Measurements from ENCODE around the gene FERMT3. TPM values are rescaled to one million over a fixed set of nuclear protein-coding genes. Genes with fewer than 3 reads are reported as not detected.
A peak's percentile ranks its signal among the peaks of the same experiment; 100 is the strongest.
"Not testable (repeated sequence)": the region's sequence is repeated elsewhere in the genome, so short reads cannot be mapped to it uniquely, and the experiment has no call there.

Gene FERMT3
- 24.3 TPM for total RNA-seq

DNA sequence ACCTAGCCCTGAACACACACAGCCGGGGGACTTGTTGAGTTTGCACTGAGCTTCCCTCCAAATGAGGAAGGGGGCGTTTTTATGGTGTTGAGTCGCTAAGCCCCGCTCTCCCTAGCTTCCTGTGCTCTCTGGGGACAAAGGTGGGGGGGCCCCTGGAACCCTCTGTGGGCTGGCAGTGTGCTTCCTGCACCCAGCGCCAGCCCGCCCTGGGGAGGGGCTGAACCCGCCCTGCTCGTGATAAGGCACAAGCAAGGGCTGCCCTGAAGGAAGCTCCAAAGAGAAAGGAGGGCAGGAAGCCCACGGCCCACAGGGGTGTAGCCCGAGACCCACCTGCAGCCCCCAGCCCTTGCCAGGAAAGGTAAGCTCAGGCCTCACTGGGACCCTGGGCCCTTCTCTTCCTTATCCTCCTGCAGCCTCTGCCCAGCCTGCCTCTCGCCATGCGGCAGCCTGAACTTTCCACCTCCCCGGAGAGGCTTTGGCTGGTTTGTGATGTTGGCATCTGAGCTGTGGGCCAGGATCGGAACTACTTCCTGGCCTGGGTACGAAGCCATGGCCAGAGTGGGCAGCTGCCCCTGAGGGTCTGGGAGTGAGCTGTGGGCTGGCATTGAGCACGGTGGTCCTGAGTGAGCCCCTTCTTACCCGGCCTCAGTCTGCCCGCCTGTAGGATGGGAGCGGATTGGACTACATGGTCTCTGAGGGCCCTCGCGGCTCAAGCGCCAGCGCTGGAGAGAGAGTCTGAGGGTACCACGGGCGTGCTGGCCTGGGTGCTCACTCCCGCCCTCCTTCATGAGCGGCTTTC, at the start of gene FERMT3:
TSS of gene FERMT3 (plus strand) at position 265 of the 799 bp plus-strand sequence. CDS start 644 bp downstream, outside the sequence.
- TF ChIP-seq POLR2AphosphoS5 (IDR thresholded peaks at IDR 0.05; ENCODE audit: insufficient read depth in 1 of 2, low read depth in 1 of 2) (peak in 1 of 2 donors; percentile 9), POLR2A (IDR thresholded peaks at IDR 0.05) (no peak)
- peaks cover 27% of the 10 kb centered on the region for H3K4me1 ChIP-seq
- no peaks in the 10 kb centered on the region for H3K9me3 ChIP-seq
- intact Hi-C loops (cut with DNase I), result loop anchor here (5.0 kb wide), 1 partner anchor 91 kb away; no protein-coding TSS in a partner anchor
- peak within 1 kb of the TSS; percentile 27 to 40 for H3K4me3 ChIP-seq
- peak within 1 kb of the TSS; percentile 76 for H3K27ac ChIP-seq
- H3K36me3 ChIP-seq, result peaks cover 0 to 25% of the 10 kb centered on the region in 2 donors
- no peaks in the 10 kb centered on the region for H3K27me3 ChIP-seq
- no peak for DNase-seq (ENCODE audit: extremely low spot score in 2 of 2)

DNA sequence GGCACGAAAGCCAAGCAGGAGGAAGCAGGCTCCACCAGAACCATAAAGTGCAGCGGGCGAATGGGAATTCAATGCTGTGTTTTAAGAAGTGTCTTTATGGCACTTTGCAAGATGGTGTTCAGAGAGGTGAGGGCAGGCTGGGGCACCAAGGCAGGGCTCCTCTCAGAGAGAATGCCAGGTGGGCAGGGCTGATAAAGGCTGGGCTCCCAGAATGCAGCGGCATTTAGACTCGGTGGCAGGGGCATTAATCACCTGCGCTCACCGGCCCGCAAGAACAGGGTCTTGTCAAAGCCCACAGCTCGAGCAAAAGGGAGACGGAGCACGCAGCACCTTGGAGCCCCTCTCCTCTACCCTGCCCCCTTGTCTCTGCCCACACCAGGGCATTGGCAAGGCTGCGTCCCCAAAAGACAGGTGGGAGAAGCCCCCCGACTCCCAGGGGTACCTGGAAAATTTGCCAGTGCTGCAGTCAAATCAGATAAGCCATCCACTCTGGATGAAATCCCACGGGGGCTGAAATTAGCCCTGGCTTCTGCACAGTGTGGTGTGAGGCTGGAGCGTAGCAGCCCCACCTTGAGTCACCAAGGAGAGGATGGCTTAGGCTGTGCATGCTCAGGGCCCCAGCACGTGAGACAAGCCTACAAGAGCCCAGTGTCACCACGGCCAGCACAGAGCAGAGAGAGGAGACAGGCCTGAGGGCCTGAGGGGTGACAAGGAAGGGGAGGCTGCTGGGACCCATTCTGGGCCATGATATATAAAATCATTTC, 48.7 kb upstream of the FERMT3 start:
- intact Hi-C loops (cut with DNase I), result loop anchor here (5.0 kb wide), 1 partner anchor 336 kb away; no protein-coding TSS in a partner anchor
- H3K36me3 ChIP-seq, result no peaks in the 10 kb centered on the region
- H3K27ac ChIP-seq, result no peak overlapping the region
- H3K27me3 ChIP-seq, result no peaks in the 10 kb centered on the region
- TF ChIP-seq POLR2AphosphoS5 (IDR thresholded peaks at IDR 0.05; ENCODE audit: insufficient read depth in 1 of 2, low read depth in 1 of 2) (no peak), CTCF (IDR thresholded peaks at IDR 0.05) (no peak), POLR2A (IDR thresholded peaks at IDR 0.05) (no peak)
- H3K4me3 ChIP-seq, result no peak overlapping the region
- DNase-seq (ENCODE audit: extremely low spot score in 2 of 2), result no peak
- peaks cover 5% of the 10 kb centered on the region for H3K4me1 ChIP-seq
- no peaks in the 10 kb centered on the region for H3K9me3 ChIP-seq

GRCh38 chr11:64161037-64161436, 45.5 kb upstream of the FERMT3 start:
- intact Hi-C loops (cut with DNase I), result loop anchor here (10.0 kb wide), 1 partner anchor 1396 kb away; the partner anchor contains the start of gene POLR2G
- no peaks in the 10 kb centered on the region for H3K9me3 ChIP-seq

DNA sequence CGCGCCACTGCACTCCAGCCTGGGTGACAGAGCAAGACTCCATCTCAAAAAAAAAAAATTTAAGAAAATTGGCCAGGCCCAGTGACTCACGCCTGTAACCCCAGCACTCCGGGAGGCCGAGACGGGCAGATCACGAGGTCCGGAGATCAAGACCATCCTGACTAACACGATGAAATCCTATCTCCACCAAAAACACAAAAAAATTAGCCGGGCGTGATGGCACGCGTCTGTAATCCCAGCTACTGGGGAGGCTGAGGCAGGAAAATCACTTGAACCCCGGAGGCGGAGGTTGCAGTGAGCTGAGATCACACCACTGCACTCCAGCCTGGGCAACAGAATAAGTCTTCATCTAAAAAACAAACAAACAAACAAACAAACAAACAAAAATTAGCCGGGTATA, 43.8 kb upstream of the FERMT3 start:
- H3K36me3 ChIP-seq; H3K27me3 ChIP-seq; H3K27ac ChIP-seq; H3K4me3 ChIP-seq; DNase-seq (ENCODE audit: extremely low spot score in 2 of 2); H3K9me3 ChIP-seq: not testable (repeated sequence)
- peaks cover 30% of the 10 kb centered on the region for H3K4me1 ChIP-seq
- intact Hi-C loops (cut with DNase I), result loop anchor here (10.0 kb wide), 1 partner anchor 1398 kb away; the partner anchor contains the start of gene POLR2G

More at GRCh38 chr11:64161037-64161436, 45.5 kb upstream of the FERMT3 start:
- TF ChIP-seq POLR2AphosphoS5 (IDR thresholded peaks at IDR 0.05; ENCODE audit: insufficient read depth in 1 of 2, low read depth in 1 of 2) (no peak), POLR2A (IDR thresholded peaks at IDR 0.05) (no peak), CTCF (IDR thresholded peaks at IDR 0.05) (no peak)
- H3K27ac ChIP-seq, result no peak overlapping the region
- H3K4me3 ChIP-seq, result no peak overlapping the region
- no peaks in the 10 kb centered on the region for H3K36me3 ChIP-seq
- DNase-seq (ENCODE audit: extremely low spot score in 2 of 2), result no peak
- peaks cover 15% of the 10 kb centered on the region for H3K4me1 ChIP-seq
- H3K27me3 ChIP-seq, result no peaks in the 10 kb centered on the region

GRCh38 chr11:64163951-64164350, 42.6 kb upstream of the FERMT3 start:
- TF ChIP-seq POLR2A (IDR thresholded peaks at IDR 0.05), result no peak
- H3K27me3 ChIP-seq, result no peaks in the 10 kb centered on the region
- no peak for DNase-seq (ENCODE audit: extremely low spot score in 2 of 2)
- no peaks in the 10 kb centered on the region for H3K36me3 ChIP-seq
- H3K4me1 ChIP-seq, result peaks cover 30% of the 10 kb centered on the region
- intact Hi-C loops (cut with DNase I), result loop anchor here (10.0 kb wide), 1 partner anchor 1399 kb away; the partner anchor contains the start of gene POLR2G
- H3K27ac ChIP-seq, result no peak overlapping the region
- H3K4me3 ChIP-seq, result no peak overlapping the region
- no peaks in the 10 kb centered on the region for H3K9me3 ChIP-seq
